Lower leg skin (tissue), 3 donors: Measurements from ENCODE around the gene ARHGEF6.
"Not testable (repeated sequence)": the region's sequence is repeated elsewhere in the genome, so short reads cannot be mapped to it uniquely, and the experiment has no call there.

Experiments used
- POLR2A ChIP-seq, 2 donors: fragments of 450-650 bp; IDR thresholded peaks; one replicate each; pipeline ENCODE4 v1.6.1; 2016 to 2017; ENCODE audit warnings: antibody characterized with exemption in 2 of 2, mild to moderate bottlenecking in 1 of 2, moderate library complexity in 1 of 2
- TF ChIP-seq, protein P1 (sequence below), 3 donors: fragments of 450-650 bp; IDR thresholded peaks; one replicate each; pipeline ENCODE4 v1.5.1; 2016; ENCODE audit warnings: antibody characterized with exemption in 3 of 3, mild to moderate bottlenecking in 3 of 3, moderate library complexity in 2 of 3

- TF ChIP-seq POLR2A (IDR thresholded peaks at IDR 0.05): not testable (repeated sequence)
- TF ChIP-seq, protein P1, sequence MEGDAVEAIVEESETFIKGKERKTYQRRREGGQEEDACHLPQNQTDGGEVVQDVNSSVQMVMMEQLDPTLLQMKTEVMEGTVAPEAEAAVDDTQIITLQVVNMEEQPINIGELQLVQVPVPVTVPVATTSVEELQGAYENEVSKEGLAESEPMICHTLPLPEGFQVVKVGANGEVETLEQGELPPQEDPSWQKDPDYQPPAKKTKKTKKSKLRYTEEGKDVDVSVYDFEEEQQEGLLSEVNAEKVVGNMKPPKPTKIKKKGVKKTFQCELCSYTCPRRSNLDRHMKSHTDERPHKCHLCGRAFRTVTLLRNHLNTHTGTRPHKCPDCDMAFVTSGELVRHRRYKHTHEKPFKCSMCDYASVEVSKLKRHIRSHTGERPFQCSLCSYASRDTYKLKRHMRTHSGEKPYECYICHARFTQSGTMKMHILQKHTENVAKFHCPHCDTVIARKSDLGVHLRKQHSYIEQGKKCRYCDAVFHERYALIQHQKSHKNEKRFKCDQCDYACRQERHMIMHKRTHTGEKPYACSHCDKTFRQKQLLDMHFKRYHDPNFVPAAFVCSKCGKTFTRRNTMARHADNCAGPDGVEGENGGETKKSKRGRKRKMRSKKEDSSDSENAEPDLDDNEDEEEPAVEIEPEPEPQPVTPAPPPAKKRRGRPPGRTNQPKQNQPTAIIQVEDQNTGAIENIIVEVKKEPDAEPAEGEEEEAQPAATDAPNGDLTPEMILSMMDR (IDR thresholded peaks at IDR 0.05): not testable (repeated sequence)
Measured at GRCh38 chrX:136819756-136820155, 39.0 kb upstream of the ARHGEF6 start.
